Esophagus muscularis mucosa (tissue), 4 donors: Measurements from ENCODE around the gene NCKAP5. TPM values are rescaled to one million over a fixed set of nuclear protein-coding genes. Genes with fewer than 3 reads are reported as not detected.

Experiments
- DNase-seq: peaks from one replicate; pipeline ENCODE4 v3.0.0-alpha.2; 2017; ENCODE audit errors: extremely low spot score
- H3K27ac ChIP-seq, 4 donors: fragments of 200-600 bp; sonication (generic); replicated peaks in 1 of 4; 1 replicate in 3 of 4; 2 replicates in 1 of 4; pipeline ENCODE4 v1.5.1; 2016 to 2019; ENCODE audit warnings: mild to moderate bottlenecking in 1 of 4
- H3K27me3 ChIP-seq, 4 donors: fragments of 200-600 bp; sonication (generic); one replicate each; pipeline versions ENCODE4 v1.5.1 to v1.6.0; 2016 to 2019
- H3K36me3 ChIP-seq, 4 donors: fragments of 200-600 bp; sonication (generic); one replicate each; pipeline ENCODE4 v1.5.1; 2016 to 2019
- H3K4me1 ChIP-seq, 4 donors: fragments of 200-600 bp; sonication (generic); one replicate each; pipeline ENCODE4 v1.5.1; 2016 to 2019
- H3K4me3 ChIP-seq, 4 donors: fragments of 200-600 bp; sonication (generic); 1 replicate in 2 of 4; 2 replicates in 2 of 4; pipeline ENCODE4 v1.5.1; 2016 to 2019; ENCODE audit warnings: mild to moderate bottlenecking in 4 of 4, moderate library complexity in 1 of 4
- H3K9me3 ChIP-seq, 4 donors: fragments of 200-600 bp; sonication (generic); 1 replicate in 3 of 4; 2 replicates in 1 of 4; pipeline ENCODE4 v1.5.1; 2016 to 2019
- EP300 ChIP-seq: sonication (generic); formaldehyde crosslinking; IDR thresholded peaks from one replicate; pipeline ENCODE4 v1.6.1; 2017; ENCODE audit warnings: antibody characterized with exemption
- POLR2A ChIP-seq: fragments of 450-650 bp; IDR thresholded peaks from one replicate; pipeline ENCODE4 v1.6.1; 2017; ENCODE audit warnings: antibody characterized with exemption, moderate library complexity, mild to moderate bottlenecking, low read depth
- POLR2AphosphoS5 ChIP-seq, 2 donors: sonication (generic); formaldehyde crosslinking; IDR thresholded peaks; one replicate each; pipeline ENCODE4 v1.6.1; 2017; ENCODE audit warnings: antibody characterized with exemption in 2 of 2
- WGBS: methylation state at CpG from one replicate; pipeline ENCODE4 v1.1.5; 2018; 5-methylcytosine and 5-hydroxymethylcytosine counted together
- intact Hi-C: fragments of 100-400 bp; cut with DNase I; formaldehyde crosslinking; loops from one replicate; pipeline ENCODE4 v1.15.1; 2023
- total RNA-seq, 4 donors: library from RNA; depleted of rRNA; stranded (reverse); fragments of >200 nt; gene quantifications; one replicate each; pipeline versions ENCODE4 v1.1.0 to v1.2.1, GENCODE V29; 2016
- TF ChIP-seq, protein P1 (sequence below), 3 experiments: fragments of 200-600 bp in 2 of 3; fragments of 450-650 bp in 1 of 3; sonication (generic) in 2 of 3; IDR thresholded peaks; one replicate each; pipeline ENCODE4 v1.5.1; 2017 to 2019; ENCODE audit warnings: antibody characterized with exemption in 3 of 3, mild to moderate bottlenecking in 2 of 3, moderate library complexity in 1 of 3

Gene NCKAP5
- total RNA-seq, 4 donors from 2014 or later, result 0.33 to 1.8 (median 1.0) TPM

DNA sequence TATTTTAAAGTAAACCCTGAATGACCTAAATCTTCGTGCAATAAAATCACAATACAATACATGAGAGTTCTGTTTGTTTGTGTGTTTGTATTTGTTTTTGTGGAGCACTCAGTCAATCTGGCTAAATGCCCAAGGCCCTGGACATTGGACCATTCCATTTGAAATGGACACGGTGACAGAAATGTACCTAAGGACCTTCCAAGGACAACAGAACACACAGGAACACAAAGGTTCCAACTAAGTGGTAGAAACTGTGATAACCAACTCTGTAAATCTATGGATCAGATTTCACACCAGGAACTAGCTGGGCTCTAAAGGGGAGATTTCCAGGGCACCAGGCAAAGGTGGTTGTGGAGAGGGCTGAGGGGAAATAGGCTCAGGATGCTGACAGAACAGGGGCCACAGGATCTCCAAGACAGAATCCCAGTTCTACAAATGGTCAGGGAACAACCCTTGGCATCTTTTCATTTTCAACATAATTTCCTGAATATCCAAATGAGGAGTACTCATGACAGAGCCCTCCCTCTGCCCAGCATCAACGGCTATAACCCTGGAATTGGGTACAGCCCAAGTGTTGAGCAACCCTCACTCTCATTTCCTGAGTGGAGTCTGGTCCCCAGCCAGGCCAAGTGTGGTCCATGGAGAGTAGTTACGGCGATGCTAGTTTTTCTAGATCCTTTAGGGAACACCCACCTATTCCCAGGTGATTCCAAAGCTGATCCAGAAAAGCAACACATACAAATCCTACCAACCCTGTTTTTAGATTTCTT is 78.4 kb downstream of the NCKAP5 start:
- Histone ChIP-seq H3K27ac (no peak overlapping the region), H3K4me3 (no peak overlapping the region), H3K27me3 (no peaks in the 10 kb centered on the region), H3K4me1 (peaks cover 0 to 6% (median 1%) of the 10 kb centered on the region in 4 donors), H3K36me3 (no peaks in the 10 kb centered on the region), H3K9me3 (no peaks in the 10 kb centered on the region)
- 75% methylated on average over 5 of the region's 5 CpGs for WGBS
- intact Hi-C loops, result no loop called here
- TF ChIP-seq POLR2AphosphoS5 (IDR thresholded peaks at IDR 0.05) (no peak), POLR2A (no peak), EP300 (no peak)
- TF ChIP-seq, protein P1, sequence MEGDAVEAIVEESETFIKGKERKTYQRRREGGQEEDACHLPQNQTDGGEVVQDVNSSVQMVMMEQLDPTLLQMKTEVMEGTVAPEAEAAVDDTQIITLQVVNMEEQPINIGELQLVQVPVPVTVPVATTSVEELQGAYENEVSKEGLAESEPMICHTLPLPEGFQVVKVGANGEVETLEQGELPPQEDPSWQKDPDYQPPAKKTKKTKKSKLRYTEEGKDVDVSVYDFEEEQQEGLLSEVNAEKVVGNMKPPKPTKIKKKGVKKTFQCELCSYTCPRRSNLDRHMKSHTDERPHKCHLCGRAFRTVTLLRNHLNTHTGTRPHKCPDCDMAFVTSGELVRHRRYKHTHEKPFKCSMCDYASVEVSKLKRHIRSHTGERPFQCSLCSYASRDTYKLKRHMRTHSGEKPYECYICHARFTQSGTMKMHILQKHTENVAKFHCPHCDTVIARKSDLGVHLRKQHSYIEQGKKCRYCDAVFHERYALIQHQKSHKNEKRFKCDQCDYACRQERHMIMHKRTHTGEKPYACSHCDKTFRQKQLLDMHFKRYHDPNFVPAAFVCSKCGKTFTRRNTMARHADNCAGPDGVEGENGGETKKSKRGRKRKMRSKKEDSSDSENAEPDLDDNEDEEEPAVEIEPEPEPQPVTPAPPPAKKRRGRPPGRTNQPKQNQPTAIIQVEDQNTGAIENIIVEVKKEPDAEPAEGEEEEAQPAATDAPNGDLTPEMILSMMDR (IDR thresholded peaks at IDR 0.05), result no peak
- no peak for DNase-seq

DNA sequence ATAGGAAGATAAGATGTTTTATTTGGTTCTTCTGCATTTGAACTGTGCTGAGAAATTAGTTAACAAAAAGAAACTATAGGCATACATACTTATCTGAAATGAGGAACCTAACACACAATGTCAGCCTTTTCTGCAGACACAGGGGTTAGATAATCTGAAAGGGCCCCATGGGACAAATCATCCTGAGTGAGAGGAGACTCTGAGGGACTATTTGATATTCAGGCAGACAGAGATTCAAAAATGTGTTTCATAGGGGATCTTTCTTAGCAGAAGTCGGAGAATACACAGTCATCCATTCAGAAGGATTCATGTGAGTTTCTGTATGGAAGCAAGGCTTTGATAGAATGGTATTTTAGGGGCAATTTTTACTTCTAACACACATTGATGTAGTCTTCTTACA is 79.1 kb downstream of the NCKAP5 start:
- no peak for DNase-seq
- Histone ChIP-seq H3K36me3 (no peaks in the 10 kb centered on the region), H3K4me1 (peaks cover 0 to 6% (median 1%) of the 10 kb centered on the region in 4 donors), H3K27me3 (no peaks in the 10 kb centered on the region), H3K9me3 (no peaks in the 10 kb centered on the region), H3K4me3 (no peak overlapping the region), H3K27ac (no peak overlapping the region)
- 83% methylated on average over 1 of the region's 1 CpG for WGBS
- no peak for TF ChIP-seq POLR2AphosphoS5 (IDR thresholded peaks at IDR 0.05)
- no peak for TF ChIP-seq EP300
- no peak for TF ChIP-seq POLR2A
- TF ChIP-seq, protein P1 (IDR thresholded peaks at IDR 0.05), result no peak
- intact Hi-C loops, result no loop called here

DNA sequence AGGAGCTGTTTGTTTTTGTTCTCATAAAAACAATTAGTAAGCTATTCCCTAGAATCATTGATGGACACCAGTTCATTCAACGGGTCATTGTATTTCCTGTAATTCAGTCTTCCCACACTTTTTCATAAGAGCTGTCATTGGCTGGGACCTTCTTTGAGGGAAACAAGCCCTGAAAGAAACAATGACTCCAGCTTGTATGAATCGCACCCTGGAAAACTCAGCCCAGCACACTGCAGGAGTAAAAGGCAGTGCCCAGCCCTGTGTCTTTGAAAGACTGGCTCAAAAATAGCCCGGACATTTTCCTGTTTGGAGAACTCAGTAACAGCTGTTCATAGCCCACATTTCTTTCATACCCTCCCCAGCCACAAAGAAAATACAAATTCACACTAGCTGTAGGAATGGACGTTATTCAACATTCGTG is 81.5 kb downstream of the NCKAP5 start:
- H3K27me3 ChIP-seq, result no peaks in the 10 kb centered on the region
- H3K4me3 ChIP-seq, result no peak overlapping the region
- intact Hi-C loops, result no loop called here
- H3K4me1 ChIP-seq, result peaks cover 3 to 12% (median 9%) of the 10 kb centered on the region in 4 donors
- DNase-seq, result no peak
- H3K27ac ChIP-seq, result no peak overlapping the region
- TF ChIP-seq EP300, result no peak
- no peak for TF ChIP-seq POLR2A
- TF ChIP-seq, protein P1 (IDR thresholded peaks at IDR 0.05), result no peak
- no peak for TF ChIP-seq POLR2AphosphoS5 (IDR thresholded peaks at IDR 0.05)
- H3K36me3 ChIP-seq, result no peaks in the 10 kb centered on the region
- H3K9me3 ChIP-seq, result no peaks in the 10 kb centered on the region
- 48% methylated on average over 5 of the region's 5 CpGs for WGBS

DNA sequence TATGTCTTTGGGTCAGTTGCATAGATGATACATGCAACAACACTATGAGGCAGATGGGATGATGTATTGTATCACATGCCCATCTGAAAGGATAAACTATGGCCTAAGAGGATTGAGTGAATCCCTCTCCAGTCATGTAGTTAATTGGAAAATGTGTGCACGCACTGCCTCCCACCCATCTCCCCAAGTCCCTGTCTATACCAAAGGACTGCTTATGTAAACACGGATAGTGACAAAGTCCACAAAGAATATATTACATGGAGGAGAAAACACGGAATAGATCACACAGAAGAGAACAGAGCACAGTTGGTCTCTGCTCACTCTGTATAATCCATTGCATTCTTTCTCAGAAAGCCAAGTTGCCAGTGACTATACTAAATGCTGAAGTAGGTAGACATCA is 82.4 kb downstream of the NCKAP5 start:
- TF ChIP-seq EP300, result no peak
- TF ChIP-seq POLR2A, result no peak
- TF ChIP-seq POLR2AphosphoS5 (IDR thresholded peaks at IDR 0.05), result no peak
- TF ChIP-seq, protein P1 (IDR thresholded peaks at IDR 0.05), result no peak
- Histone ChIP-seq H3K27me3 (no peaks in the 10 kb centered on the region), H3K27ac (no peak overlapping the region), H3K4me1 (peaks cover 3 to 12% (median 9%) of the 10 kb centered on the region in 4 donors), H3K4me3 (no peak overlapping the region), H3K36me3 (no peaks in the 10 kb centered on the region), H3K9me3 (no peaks in the 10 kb centered on the region)
- no peak for DNase-seq
- intact Hi-C loops, result no loop called here
- 59% methylated on average over 3 of the region's 3 CpGs for WGBS

DNA sequence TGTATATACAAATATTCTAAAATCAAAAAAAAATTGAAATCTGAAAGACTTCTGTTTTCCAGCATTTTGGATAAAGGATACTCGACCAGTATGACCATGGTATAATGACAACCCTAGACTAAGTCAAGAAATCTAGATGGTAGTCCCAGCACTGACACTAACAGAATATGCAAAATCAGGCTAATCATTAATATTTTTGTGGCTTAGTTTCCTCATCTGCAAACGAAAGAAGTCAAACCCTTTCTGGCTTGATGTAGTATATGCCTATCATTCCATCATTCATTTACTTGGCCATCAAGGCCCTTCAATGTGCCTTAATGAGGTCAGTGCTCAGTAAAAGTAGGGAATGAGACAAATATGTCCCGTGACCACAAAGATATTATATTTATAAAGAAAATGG is 83.5 kb downstream of the NCKAP5 start:
- H3K27ac ChIP-seq, result no peak overlapping the region
- H3K4me3 ChIP-seq, result no peak overlapping the region
- intact Hi-C loops, result no loop called here
- no peaks in the 10 kb centered on the region for H3K27me3 ChIP-seq
- 91% methylated on average over 3 of the region's 3 CpGs for WGBS
- TF ChIP-seq EP300, result no peak
- TF ChIP-seq POLR2A, result no peak
- TF ChIP-seq, protein P1 (IDR thresholded peaks at IDR 0.05), result no peak
- no peak for TF ChIP-seq POLR2AphosphoS5 (IDR thresholded peaks at IDR 0.05)
- no peak for DNase-seq
- no peaks in the 10 kb centered on the region for H3K36me3 ChIP-seq
- no peaks in the 10 kb centered on the region for H3K9me3 ChIP-seq
- H3K4me1 ChIP-seq, result peaks cover 1 to 12% (median 6%) of the 10 kb centered on the region in 4 donors
